Right ventricle myocardium superior (tissue), 1 donor: ENCODE data around the gene RNF123. TPM values are rescaled to one million over a fixed set of nuclear protein-coding genes. Genes with fewer than 3 reads are reported as not detected.
A peak's percentile ranks its signal among the peaks of the same experiment; 100 is the strongest.

Experiments used
- ATAC-seq: fragments of 200-7000 bp; cut with Tn5 transposase; one replicate; pipeline ENCODE4 v1.9.1; 2020; ENCODE audit warnings: mild to moderate bottlenecking; ENCODE audit not compliant: poor library complexity
- DNase-seq: peaks from one replicate; pipeline ENCODE4 v3.0.0-alpha.2; 2020
- intact Hi-C: fragments of 100-400 bp; cut with DNase I; formaldehyde crosslinking; loops from one replicate; pipeline ENCODE4 v1.11.2; 2022
- total RNA-seq: library from RNA; stranded (reverse); fragmentation: NEBNext Ultra II Directional; extraction: Animal tissue kit (Norgen Biotek cat#: 25700); gene quantifications from one replicate; pipeline ENCODE4 v1.2.1, GENCODE V29; 2021
- donor health status: DM: no; HTN: yes; CAD: no; lungs with severe emphysema.

Gene RNF123
- total RNA-seq, 1 donor from 2014 or later, result 47.9 TPM

DNA sequence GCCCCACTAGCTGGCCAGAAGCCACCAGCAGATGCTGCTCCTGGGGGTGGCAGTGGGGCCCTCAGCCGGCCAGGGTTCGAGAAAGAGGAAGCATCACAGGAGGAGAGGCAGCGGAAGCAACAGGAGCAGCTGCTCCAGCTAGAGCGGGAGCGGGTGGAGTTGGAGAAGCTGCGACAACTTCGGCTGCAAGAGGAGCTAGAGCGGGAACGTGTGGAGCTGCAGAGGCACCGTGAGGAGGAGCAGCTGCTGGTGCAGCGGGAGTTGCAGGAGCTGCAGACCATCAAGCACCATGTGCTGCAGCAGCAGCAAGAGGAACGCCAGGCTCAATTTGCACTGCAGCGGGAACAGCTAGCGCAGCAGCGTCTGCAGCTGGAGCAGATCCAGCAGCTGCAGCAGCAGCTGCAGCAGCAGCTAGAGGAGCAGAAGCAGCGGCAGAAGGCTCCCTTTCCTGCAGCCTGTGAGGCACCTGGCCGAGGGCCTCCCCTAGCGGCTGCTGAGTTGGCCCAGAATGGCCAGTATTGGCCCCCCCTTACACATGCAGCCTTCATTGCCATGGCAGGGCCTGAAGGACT is 32.7 kb upstream of the RNF123 start:
- DNase-seq, result no peak
- no peak for ATAC-seq
- intact Hi-C loops, result no loop called here

DNA sequence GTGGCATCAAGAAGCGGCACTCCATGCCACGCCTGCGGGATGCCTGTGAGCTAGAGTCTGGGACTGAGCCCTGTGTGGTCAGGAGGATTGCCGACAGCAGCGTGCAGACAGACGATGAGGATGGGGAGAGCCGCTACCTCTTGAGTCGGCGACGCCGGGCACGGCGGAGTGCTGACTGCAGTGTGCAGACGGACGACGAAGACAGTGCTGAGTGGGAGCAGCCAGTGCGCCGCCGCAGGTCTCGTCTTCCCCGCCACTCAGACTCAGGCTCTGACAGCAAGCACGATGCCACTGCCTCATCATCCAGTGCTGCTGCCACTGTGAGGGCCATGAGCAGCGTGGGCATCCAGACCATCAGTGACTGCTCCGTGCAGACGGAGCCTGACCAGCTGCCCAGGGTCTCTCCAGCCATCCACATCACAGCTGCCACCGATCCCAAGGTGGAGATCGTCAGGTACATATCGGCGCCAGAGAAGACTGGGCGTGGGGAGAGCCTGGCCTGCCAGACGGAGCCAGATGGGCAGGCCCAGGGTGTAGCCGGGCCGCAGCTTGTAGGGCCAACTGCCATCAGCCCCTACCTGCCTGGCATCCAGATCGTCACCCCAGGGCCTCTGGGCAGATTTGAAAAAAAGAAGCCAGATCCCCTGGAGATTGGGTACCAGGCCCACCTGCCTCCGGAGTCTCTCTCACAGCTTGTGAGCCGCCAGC is 32.0 kb upstream of the RNF123 start:
- ATAC-seq (no peak), DNase-seq (no peak)
- intact Hi-C loops, result no loop called here

DNA sequence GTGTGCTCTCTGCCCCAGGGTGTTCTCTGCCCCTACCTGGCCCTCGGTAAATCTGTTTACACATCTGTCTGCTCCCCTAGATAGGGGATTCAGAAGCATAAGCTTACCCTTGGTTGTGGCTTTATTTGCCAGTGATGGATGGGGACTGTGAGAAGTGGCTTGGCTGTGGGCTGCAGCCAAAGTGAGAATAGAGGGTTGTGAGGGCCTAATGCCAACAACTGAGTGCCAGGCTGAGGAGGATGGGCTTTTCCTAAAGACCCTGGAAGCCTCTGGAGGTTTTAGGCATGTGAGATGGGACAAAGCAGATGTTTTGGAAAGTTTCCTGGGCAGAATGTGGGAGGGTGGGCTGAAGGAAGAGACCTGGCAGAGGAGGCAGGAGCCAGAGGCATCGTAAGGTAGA is 30.6 kb upstream of the RNF123 start:
- ATAC-seq (no peak), DNase-seq (no peak)
- intact Hi-C loops, result no loop called here

DNA sequence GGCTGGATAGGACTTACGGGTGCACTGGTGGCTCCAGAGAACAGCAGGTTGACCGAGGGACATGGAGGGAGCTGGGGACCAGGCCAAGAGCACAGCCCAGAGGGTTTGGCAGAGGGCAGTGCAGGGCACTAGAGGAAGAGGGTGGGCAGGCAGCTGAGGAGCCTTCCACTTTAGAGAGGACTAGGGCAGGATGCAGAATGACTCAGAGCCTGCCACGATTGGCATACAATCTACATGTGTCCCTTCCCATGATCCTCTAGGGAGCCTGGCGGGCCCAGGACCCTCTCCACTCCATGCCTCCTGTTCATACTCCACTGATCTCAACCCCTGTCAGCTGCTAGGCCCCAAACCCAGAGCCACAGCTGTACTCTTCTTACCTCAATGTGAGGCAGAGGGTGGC is 29.6 kb upstream of the RNF123 start:
- DNase-seq (no peak), ATAC-seq (no peak)
- intact Hi-C loops, result no loop called here

- intact Hi-C loops, result no loop called here
- no peak for ATAC-seq
- DNase-seq, result no peak
Observed at GRCh38 chr3:49661281-49661680, 28.1 kb upstream of the RNF123 start.

- DNase-seq (no peak), ATAC-seq (no peak)
- intact Hi-C loops, result no loop called here
Observed at GRCh38 chr3:49662021-49662420, 27.3 kb upstream of the RNF123 start.

GRCh38 chr3:49662720-49663413 is 26.5 kb upstream of the RNF123 start:
- DNase-seq (no peak), ATAC-seq (no peak)
- intact Hi-C loops, result no loop called here

DNA sequence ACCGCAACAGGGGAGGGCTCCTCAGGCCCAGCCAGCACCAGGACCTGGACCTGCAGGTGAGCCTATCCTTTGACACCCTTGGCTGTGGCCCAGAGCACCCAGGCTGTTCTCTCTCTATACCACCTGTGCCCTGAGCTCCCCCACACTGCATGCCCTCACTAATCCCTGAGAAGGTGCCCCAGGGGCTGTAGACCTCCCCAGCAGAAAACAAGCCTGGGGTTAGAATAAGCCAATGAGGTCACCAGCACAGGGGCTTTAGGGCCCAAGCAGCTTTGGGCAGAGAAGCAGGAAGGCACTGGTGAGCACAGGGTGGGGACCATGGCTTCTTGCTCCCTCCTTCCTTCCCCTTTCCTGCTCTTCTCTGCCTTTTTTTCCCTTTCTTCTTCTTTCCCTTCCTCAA is 25.5 kb upstream of the RNF123 start:
- intact Hi-C loops, result no loop called here
- no peak for ATAC-seq
- DNase-seq, result no peak

DNA sequence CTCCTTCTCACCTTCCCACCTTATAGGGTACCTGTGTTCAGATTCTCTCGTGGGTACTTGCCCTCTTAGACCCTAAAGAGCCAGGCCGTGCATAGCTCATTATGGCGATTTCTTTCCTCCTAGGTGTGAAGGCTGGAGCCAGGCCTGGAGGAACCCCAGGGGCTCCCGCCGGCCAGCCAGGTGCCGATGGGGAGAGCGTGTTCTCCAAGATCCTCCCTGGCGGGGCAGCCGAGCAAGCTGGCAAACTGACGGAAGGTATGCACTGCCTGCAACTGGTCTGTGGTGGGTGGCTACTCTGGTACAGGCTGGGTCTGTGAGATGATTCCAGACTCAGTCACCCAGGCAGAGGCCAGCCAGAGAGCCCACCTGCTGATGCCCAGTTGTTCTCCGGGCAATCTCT is 25.1 kb upstream of the RNF123 start:
- DNase-seq, result no peak
- no peak for ATAC-seq
- intact Hi-C loops, result no loop called here

GRCh38 chr3:49665822-49666519 is 23.4 kb upstream of the RNF123 start:
- DNase-seq (no peak), ATAC-seq (no peak)
- intact Hi-C loops, result no loop called here

DNA sequence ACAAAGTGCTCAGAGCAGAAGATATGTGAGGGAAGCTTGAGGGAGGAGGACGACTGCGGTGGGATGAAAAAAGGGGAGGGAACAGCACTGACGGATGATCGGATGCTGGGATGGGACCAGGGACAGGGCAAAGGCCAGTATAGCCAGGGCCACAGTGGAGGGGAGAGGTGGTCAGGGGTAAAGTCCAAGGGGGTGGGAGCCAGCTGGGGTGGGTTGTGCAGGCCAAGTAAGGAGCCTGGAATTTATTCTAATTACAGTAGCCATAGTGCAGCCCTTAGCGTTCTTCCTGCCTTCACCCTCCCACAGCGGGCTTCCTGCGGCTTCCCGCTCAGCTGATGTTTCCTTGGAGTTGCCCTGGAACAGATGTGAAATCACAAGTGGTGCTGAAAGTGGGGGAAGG is 22.8 kb upstream of the RNF123 start:
- DNase-seq, result no peak
- ATAC-seq, result no peak
- intact Hi-C loops, result no loop called here

DNA sequence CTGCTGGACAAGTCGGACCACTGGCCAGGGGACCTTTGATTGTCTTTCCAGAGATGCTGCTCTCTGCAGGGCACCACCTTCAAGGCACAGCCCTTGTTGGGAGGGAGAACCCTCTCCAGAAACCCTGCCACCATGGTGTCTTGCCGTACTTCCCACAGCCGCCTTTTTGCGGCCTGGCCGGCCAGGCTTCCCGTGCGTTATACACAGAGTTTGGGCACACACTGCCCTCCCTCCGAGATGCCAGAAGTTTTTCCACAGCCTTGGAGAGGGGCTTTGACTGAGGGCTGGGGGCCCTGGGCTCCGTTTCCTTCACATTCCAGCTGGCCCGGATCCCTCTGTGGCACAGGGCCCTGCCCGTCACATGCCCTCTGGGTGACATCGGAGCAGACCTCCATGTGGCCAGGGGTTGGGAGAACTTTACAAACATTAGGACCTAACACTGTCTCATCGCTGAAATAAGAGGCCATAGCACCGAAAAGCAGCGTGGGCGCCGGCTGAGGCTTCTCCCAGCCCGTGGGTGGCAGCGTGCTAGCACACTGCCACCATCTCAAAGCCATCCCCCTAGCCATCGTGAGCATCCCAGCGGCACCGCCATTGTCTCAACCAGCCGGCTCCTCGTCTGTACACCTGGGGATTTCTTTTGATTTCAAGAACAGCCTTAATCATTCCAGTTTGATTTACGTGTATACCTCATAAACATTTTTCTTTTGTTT is 21.5 kb upstream of the RNF123 start:
- ATAC-seq (no peak), DNase-seq (no peak)
- intact Hi-C loops, result no loop called here

- no peak for DNase-seq
- ATAC-seq, result no peak
- intact Hi-C loops, result no loop called here
Observed at GRCh38 chr3:49668414-49668797, 21.0 kb upstream of the RNF123 start.

DNA sequence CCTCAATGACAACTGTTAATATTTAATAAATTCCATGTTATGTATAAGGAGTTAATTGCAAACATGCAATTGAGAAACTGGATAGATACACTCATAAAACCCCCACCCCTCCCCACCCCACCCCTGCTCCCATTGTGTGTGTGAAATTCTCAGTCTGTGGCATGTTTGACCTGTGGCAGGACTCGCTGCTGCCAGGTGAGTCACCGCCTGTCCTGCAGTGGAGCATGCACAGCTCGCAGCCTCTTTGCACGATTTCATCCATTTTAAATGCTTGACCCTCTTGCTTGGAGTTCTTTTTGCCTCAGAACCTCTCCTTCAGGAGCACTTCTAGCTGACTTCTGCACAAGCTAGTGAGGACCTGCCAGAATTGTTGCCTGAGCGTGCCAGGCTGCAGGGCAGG is 20.5 kb upstream of the RNF123 start:
- ATAC-seq, result no peak
- intact Hi-C loops, result no loop called here
- no peak for DNase-seq

DNA sequence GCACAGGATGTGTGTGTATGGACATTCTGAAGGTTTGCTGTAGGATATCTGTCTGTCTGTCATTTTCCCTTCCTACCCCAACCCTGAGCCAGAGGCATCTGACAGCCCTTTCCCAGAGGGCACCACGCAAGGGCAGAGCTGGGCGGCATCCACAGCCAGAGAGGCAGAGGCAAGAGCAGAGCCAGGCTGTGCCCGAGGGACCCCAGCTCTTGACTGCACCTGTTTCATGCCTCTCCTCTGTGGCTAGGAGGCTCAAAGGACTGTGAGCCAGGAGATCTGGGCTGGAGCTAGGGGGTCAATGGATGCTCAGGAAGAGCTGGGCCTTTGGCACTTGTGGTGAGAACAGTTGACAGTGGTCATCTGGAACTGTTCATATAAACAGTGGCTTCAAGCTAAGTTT is 20.0 kb upstream of the RNF123 start:
- DNase-seq, result no peak
- intact Hi-C loops, result no loop called here
- ATAC-seq, result no peak

DNA sequence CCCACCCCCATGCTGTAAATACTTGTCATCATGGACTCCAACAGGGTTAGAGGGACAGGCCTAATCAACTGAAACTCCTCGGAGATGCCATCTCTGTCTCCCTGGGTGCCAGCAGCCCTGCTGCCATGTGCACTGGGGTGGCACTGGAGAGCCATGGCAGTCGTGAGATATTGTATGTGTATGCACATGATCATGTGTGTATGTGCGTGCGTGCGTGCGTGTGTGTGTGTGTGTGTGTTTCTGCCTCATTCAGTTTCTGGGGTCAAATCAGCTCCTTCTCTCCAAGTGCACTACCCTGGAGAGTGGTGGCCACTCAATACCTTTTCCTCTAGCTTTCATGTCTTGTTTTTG is 18.4 kb upstream of the RNF123 start:
- intact Hi-C loops, result loop anchor here (5.0 to 10.0 kb wide), 2 partner anchors 134 to 206 kb away; no protein-coding TSS in a partner anchor
- ATAC-seq (no peak), DNase-seq (no peak)

DNA sequence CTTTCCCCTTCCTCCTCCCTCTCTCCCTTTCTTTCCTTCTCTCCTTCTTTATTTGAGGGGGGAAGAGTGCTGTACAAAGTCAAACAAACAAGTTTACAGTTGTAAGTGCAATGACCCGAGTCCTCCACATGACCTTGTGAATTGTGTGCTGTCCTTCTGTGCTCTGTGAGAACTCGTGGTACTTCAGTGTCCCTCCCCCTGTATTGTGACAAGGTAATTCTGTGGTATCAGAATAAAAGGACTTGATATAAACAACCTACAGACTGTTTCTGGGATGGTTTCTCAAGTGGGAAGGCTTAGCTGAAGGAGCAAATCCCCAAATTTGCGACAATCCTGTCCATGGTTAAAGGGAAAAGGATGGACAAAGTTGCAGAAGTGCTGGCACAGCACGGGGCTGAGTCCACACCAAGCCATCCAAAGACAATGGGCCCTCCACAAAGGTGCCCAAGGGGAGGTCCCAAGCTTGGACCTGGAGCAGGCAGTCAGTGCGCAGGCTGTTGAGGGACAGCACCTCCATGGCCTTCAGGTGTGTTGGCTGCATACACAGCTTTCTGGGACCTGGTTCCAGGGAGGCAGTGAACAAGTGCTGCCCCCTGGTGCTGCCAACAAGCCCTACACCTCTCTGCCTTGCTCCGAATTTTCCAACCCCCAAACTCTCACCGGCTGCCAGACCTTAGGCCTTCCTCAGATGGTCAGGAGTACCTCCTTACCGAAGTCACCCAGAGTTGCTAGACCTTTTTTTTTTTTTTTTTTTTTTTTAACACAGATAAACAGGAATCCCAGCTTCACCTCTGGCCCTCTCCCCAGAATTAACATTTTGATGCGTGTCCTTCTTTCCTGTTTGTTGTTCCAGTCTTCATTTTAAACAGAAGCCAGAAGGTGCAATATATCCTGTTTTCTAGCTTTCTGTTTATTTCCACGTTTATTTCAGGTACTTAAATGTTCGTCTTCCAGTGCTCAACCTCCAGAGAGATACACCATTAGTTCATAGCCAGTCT is 17.8 kb upstream of the RNF123 start:
- DNase-seq (peak; percentile 66), ATAC-seq (peak; percentile 14)
- intact Hi-C loops, result loop anchor here (5.0 to 10.0 kb wide), 2 partner anchors 134 to 207 kb away; no protein-coding TSS in a partner anchor
